ENCODE results near the gene THAP12.
"Not testable (repeated sequence)": the region's sequence is repeated elsewhere in the genome, so short reads cannot be mapped to it uniquely, and the experiment has no call there.

THAP12 gene

GRCh38 chr11:76325185-76325584 is 55.7 kb downstream of the THAP12 start:
- no peak for TF ChIP-seq CTCF (IDR thresholded peaks at IDR 0.05; ENCODE audit: low read depth, low read length)
- H3K4me3 ChIP-seq (ENCODE audit: low read depth, low read length): no peak overlapping the region
- DNase-seq (ENCODE audit: low read depth, low spot score): no peak
- in situ Hi-C loops (cut with HindIII; ENCODE audit: low sequenced_read_pairs): no loop called here

- H3K4me3 ChIP-seq (ENCODE audit: low read depth, low read length): no peak overlapping the region
- DNase-seq (ENCODE audit: low read depth, low spot score): no peak
- in situ Hi-C loops (cut with HindIII; ENCODE audit: low sequenced_read_pairs): no loop called here
- TF ChIP-seq CTCF (IDR thresholded peaks at IDR 0.05; ENCODE audit: low read depth, low read length): no peak
These were observed 57.1 kb downstream of the THAP12 start for GRCh38 chr11:76323804-76324203.

GRCh38 chr11:76323375-76323774 is 57.6 kb downstream of the THAP12 start:
- DNase-seq (ENCODE audit: low read depth, low spot score); in situ Hi-C loops (cut with HindIII; ENCODE audit: low sequenced_read_pairs): not testable (repeated sequence)

GRCh38 chr11:76322942-76323341 is 58.0 kb downstream of the THAP12 start:
- TF ChIP-seq CTCF (IDR thresholded peaks at IDR 0.05; ENCODE audit: low read depth, low read length): no peak
- no peak for DNase-seq (ENCODE audit: low read depth, low spot score)
- no peak overlapping the region for H3K4me3 ChIP-seq (ENCODE audit: low read depth, low read length)
- in situ Hi-C loops (cut with HindIII; ENCODE audit: low sequenced_read_pairs): no loop called here

More at GRCh38 chr11:76323375-76323774, 57.6 kb downstream of the THAP12 start:
- H3K4me3 ChIP-seq (ENCODE audit: low read depth, low read length): not testable (repeated sequence)

- in situ Hi-C loops (cut with HindIII; ENCODE audit: low sequenced_read_pairs): no loop called here
- no peak overlapping the region for H3K4me3 ChIP-seq (ENCODE audit: low read depth, low read length)
- no peak for DNase-seq (ENCODE audit: low read depth, low spot score)
- no peak for TF ChIP-seq CTCF (IDR thresholded peaks at IDR 0.05; ENCODE audit: low read depth, low read length)
These were observed 58.4 kb downstream of the THAP12 start for GRCh38 chr11:76322540-76322939.

- no peak overlapping the region for H3K4me3 ChIP-seq (ENCODE audit: low read depth, low read length)
- DNase-seq (ENCODE audit: low read depth, low spot score): no peak
- TF ChIP-seq CTCF (IDR thresholded peaks at IDR 0.05; ENCODE audit: low read depth, low read length): no peak
- in situ Hi-C loops (cut with HindIII; ENCODE audit: low sequenced_read_pairs): no loop called here
These were observed 59.0 kb downstream of the THAP12 start for GRCh38 chr11:76321820-76322524.

- in situ Hi-C loops (cut with HindIII; ENCODE audit: low sequenced_read_pairs): no loop called here
- no peak for TF ChIP-seq CTCF (IDR thresholded peaks at IDR 0.05; ENCODE audit: low read depth, low read length)
- DNase-seq (ENCODE audit: low read depth, low spot score): no peak
- H3K4me3 ChIP-seq (ENCODE audit: low read depth, low read length): no peak overlapping the region
These were observed 59.6 kb downstream of the THAP12 start for GRCh38 chr11:76321340-76321739.

All from astrocyte of the spinal cord (primary cell).